Measurements from ENCODE around the gene DCDC1. TPM values are rescaled to one million over a fixed set of nuclear protein-coding genes. Genes with fewer than 3 reads are reported as not detected.
A peak's percentile ranks its signal among the peaks of the same experiment; 100 is the strongest.

The DCDC1 gene
- total RNA-seq, 1 donor from 2014 or later = 0.44 TPM

DNA sequence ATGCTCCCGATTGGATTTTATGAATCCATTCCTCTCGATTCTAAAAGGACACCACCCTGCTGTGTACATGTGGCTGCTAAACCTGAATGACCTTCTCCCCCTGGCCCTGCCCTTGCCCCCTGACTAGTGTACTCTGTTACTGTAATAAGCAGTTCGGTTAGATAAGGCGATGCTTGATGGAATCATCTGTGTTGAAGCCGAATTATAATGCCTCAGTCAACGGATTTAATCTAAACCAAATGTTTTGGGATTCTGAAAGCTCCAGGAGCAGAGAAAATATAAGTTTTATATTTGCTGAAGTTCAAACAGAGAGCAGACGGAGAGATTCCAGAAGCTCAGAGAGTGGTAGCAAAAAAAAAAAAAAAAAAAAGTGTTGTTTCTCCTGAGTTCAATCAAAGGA is 508.0 kb downstream of the DCDC1 start:
- Mint-ChIP-seq H3K4me1 (ENCODE audit: unreplicated experiment) (no peaks in the 10 kb centered on the region), H3K9me3 (ENCODE audit: unreplicated experiment) (no peaks in the 10 kb centered on the region), H3K27ac (ENCODE audit: unreplicated experiment) (no peak overlapping the region), H3K36me3 (ENCODE audit: low read depth, unreplicated experiment) (no peaks in the 10 kb centered on the region), H3K27me3 (ENCODE audit: unreplicated experiment) (no peaks in the 10 kb centered on the region), H3K4me3 (ENCODE audit: unreplicated experiment) (no peak overlapping the region)
- no peak for DNase-seq (ENCODE audit: low spot score)
- TF ChIP-seq, protein P1, sequence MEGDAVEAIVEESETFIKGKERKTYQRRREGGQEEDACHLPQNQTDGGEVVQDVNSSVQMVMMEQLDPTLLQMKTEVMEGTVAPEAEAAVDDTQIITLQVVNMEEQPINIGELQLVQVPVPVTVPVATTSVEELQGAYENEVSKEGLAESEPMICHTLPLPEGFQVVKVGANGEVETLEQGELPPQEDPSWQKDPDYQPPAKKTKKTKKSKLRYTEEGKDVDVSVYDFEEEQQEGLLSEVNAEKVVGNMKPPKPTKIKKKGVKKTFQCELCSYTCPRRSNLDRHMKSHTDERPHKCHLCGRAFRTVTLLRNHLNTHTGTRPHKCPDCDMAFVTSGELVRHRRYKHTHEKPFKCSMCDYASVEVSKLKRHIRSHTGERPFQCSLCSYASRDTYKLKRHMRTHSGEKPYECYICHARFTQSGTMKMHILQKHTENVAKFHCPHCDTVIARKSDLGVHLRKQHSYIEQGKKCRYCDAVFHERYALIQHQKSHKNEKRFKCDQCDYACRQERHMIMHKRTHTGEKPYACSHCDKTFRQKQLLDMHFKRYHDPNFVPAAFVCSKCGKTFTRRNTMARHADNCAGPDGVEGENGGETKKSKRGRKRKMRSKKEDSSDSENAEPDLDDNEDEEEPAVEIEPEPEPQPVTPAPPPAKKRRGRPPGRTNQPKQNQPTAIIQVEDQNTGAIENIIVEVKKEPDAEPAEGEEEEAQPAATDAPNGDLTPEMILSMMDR (IDR thresholded peaks at IDR 0.05; ENCODE audit: unreplicated experiment) = no peak

DNA sequence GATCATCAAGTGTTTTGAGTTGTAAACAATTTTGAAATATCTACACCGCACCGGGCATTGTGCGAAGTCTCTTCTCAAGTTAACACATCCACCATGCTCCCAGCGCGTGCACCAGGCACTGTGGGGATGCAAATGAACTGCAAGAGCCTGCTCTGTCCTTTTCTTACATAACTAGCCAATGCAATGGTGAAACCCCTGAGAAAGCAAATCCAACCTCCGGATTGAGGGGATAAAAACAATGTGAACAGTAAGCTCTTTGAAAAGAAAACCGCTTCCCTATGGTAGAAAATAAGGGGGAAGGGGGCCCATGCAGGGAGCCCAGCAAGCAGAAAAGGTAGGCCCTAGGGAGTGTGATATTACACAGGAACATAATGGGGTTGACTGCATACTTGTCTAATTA is 508.5 kb downstream of the DCDC1 start:
- Mint-ChIP-seq H3K4me3 (ENCODE audit: unreplicated experiment) (no peak overlapping the region), H3K27me3 (ENCODE audit: unreplicated experiment) (no peaks in the 10 kb centered on the region), H3K36me3 (ENCODE audit: low read depth, unreplicated experiment) (no peaks in the 10 kb centered on the region), H3K27ac (ENCODE audit: unreplicated experiment) (no peak overlapping the region), H3K4me1 (ENCODE audit: unreplicated experiment) (no peaks in the 10 kb centered on the region), H3K9me3 (ENCODE audit: unreplicated experiment) (no peaks in the 10 kb centered on the region)
- DNase-seq (ENCODE audit: low spot score) = no peak
- TF ChIP-seq, protein P1 (IDR thresholded peaks at IDR 0.05; ENCODE audit: unreplicated experiment) = no peak

DNA sequence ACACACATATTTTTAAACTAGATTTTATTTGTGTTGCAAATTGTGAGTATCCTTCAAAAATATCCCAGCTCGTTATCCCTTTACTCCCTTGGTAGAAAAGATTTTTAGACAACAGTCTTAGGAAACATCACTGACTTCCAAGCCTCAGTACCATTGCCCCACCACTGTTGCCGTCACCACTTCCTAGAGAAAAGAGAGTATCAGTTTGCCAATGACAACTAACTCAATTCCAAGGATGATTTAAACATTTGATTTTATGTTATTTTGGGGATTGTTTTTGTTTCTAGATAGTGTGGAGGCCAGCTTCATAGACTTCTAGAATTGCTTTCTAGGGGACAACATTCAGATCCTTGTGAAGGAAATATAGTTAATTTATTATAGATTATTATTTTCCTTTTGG is 509.4 kb downstream of the DCDC1 start:
- Mint-ChIP-seq H3K9me3 (ENCODE audit: unreplicated experiment) (no peaks in the 10 kb centered on the region), H3K36me3 (ENCODE audit: low read depth, unreplicated experiment) (no peaks in the 10 kb centered on the region), H3K4me3 (ENCODE audit: unreplicated experiment) (no peak overlapping the region), H3K27me3 (ENCODE audit: unreplicated experiment) (no peaks in the 10 kb centered on the region), H3K27ac (ENCODE audit: unreplicated experiment) (no peak overlapping the region), H3K4me1 (ENCODE audit: unreplicated experiment) (no peaks in the 10 kb centered on the region)
- no peak for DNase-seq (ENCODE audit: low spot score)
- TF ChIP-seq, protein P1 (IDR thresholded peaks at IDR 0.05; ENCODE audit: unreplicated experiment) = no peak

DNA sequence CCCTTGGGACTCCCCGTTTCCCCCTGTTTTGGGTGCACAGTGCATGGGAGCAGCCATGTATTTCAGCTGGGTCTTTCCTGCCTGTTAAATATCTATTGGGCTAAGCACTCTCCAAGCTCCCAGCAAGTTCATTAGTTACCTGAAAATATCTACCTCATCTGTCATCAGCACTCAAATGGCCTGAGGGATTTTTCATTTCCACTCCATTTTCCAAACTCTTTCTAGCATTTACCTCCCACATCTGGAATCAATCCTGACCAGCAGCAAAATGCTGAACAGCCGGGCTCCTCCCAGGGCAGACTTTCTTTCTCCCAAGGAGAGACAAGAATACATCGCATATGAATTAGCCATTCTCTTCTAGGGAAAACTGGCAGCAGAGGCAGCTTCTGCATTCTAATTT is 509.9 kb downstream of the DCDC1 start:
- DNase-seq (ENCODE audit: low spot score) = no peak
- Mint-ChIP-seq H3K4me3 (ENCODE audit: unreplicated experiment) (no peak overlapping the region), H3K9me3 (ENCODE audit: unreplicated experiment) (no peaks in the 10 kb centered on the region), H3K27ac (ENCODE audit: unreplicated experiment) (no peak overlapping the region), H3K36me3 (ENCODE audit: low read depth, unreplicated experiment) (no peaks in the 10 kb centered on the region), H3K27me3 (ENCODE audit: unreplicated experiment) (no peaks in the 10 kb centered on the region), H3K4me1 (ENCODE audit: unreplicated experiment) (no peaks in the 10 kb centered on the region)
- TF ChIP-seq, protein P1 (IDR thresholded peaks at IDR 0.05; ENCODE audit: unreplicated experiment) = no peak

DNA sequence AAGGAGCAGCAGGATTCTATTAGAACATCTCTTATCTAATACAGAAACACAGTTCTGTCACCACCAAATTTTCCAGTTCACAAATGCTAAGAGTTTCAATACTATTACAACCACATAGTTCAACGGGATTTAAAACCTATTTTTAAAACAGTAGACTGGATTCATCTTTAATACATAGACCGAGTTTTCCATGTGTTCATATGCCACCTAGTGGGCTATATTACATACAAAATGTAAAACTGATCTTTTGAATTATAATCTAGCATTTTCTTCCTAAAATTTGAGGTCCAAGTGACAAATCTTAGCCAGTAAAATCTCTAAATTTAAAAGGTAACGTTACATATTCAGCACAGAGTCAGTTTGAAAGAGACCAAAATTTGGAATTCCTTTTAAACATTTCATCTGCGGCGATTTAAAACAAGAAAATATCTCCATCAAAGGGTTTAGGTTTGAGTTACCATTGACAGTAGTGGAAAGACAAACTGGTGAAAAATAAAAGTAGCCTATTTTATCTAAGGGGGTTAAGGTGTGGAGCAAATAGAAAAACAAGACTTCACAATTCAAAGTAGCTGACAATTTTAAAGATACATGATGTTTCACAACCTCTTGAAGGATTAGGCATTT is 514.0 kb downstream of the DCDC1 start:
- no peaks in the 10 kb centered on the region for H3K4me1 Mint-ChIP-seq (ENCODE audit: unreplicated experiment)
- DNase-seq (ENCODE audit: low spot score) = no peak
- no peaks in the 10 kb centered on the region for H3K36me3 Mint-ChIP-seq (ENCODE audit: low read depth, unreplicated experiment)
- H3K27me3 Mint-ChIP-seq (ENCODE audit: unreplicated experiment) = no peaks in the 10 kb centered on the region
- no peak overlapping the region for H3K4me3 Mint-ChIP-seq (ENCODE audit: unreplicated experiment)
- no peak overlapping the region for H3K27ac Mint-ChIP-seq (ENCODE audit: unreplicated experiment)
- TF ChIP-seq, protein P1 (IDR thresholded peaks at IDR 0.05; ENCODE audit: unreplicated experiment) = peak; percentile 48
- H3K9me3 Mint-ChIP-seq (ENCODE audit: unreplicated experiment) = no peaks in the 10 kb centered on the region
